GM19238 (cell line): ENCODE results near the gene NDFIP1.
"Not testable (repeated sequence)": the region's sequence is repeated elsewhere in the genome, so short reads cannot be mapped to it uniquely, and the experiment has no call there.

Source experiments
- DNase-seq: peaks from one replicate; pipeline ENCODE4 v3.0.0; 2011; ENCODE audit warnings: low spot score; ENCODE audit not compliant: insufficient read length

NDFIP1 gene

GRCh38 chr5:142186857-142187594 lies 78.4 kb downstream of the NDFIP1 start:
- DNase-seq: no peak

GRCh38 chr5:142188691-142189090 lies 80.1 kb downstream of the NDFIP1 start:
- not testable (repeated sequence) for DNase-seq

GRCh38 chr5:142189813-142190212 lies 81.2 kb downstream of the NDFIP1 start:
- no peak for DNase-seq

GRCh38 chr5:142191776-142192175 lies 83.2 kb downstream of the NDFIP1 start:
- DNase-seq: no peak

GRCh38 chr5:142192286-142193113 lies 83.9 kb downstream of the NDFIP1 start:
- DNase-seq: no peak

GRCh38 chr5:142193114-142193428 lies 84.5 kb downstream of the NDFIP1 start:
- no peak for DNase-seq

- no peak for DNase-seq
Observed at GRCh38 chr5:142197098-142197497, 88.5 kb downstream of the NDFIP1 start.

GRCh38 chr5:142197781-142198180 lies 89.2 kb downstream of the NDFIP1 start:
- no peak for DNase-seq

GRCh38 chr5:142199388-142199787 lies 90.8 kb downstream of the NDFIP1 start:
- DNase-seq: no peak

GRCh38 chr5:142200387-142200786 lies 91.8 kb downstream of the NDFIP1 start:
- no peak for DNase-seq

GRCh38 chr5:142201471-142201887 lies 92.9 kb downstream of the NDFIP1 start:
- no peak for DNase-seq

GRCh38 chr5:142202282-142202681 lies 93.7 kb downstream of the NDFIP1 start:
- DNase-seq: no peak
